ENCODE results near the gene CSNK1G2.
"Not testable (repeated sequence)": the region's sequence is repeated elsewhere in the genome, so short reads cannot be mapped to it uniquely, and the experiment has no call there.

The CSNK1G2 gene

GRCh38 chr19:1986357-1987162 is 45.6 kb downstream of the CSNK1G2 start:
- no peaks in the 10 kb centered on the region for H4K20me1 ChIP-seq (ENCODE audit: insufficient read depth, low read length)
- H3K36me3 ChIP-seq (replicated peaks; ENCODE audit: insufficient read depth, low read length) = peaks cover 5% of the 10 kb centered on the region
- no peak overlapping the region for H3K9ac ChIP-seq (ENCODE audit: low read length)
- H3K27me3 ChIP-seq (replicated peaks; ENCODE audit: insufficient read depth, low read length) = no peaks in the 10 kb centered on the region
- no peak overlapping the region for H3K27ac ChIP-seq (ENCODE audit: low read length)
- no peaks in the 10 kb centered on the region for H3K9me3 ChIP-seq (replicated peaks; ENCODE audit: insufficient read depth, low read length)
- no peaks in the 10 kb centered on the region for H3F3A ChIP-seq (ENCODE audit: insufficient read depth, low read length)
- TF ChIP-seq EZH2 (optimal IDR thresholded peaks at IDR 0.05; ENCODE audit: low read depth, low read length) (no peak), CTCF (IDR thresholded peaks at IDR 0.05; ENCODE audit: low read length) (no peak), EZH2phosphoT487 (IDR thresholded peaks at IDR 0.05; ENCODE audit: low read length) (no peak)
- no peak overlapping the region for H3K4me3 ChIP-seq (ENCODE audit: low read length)
- no peak overlapping the region for H3K4me2 ChIP-seq (ENCODE audit: low read depth, low read length)
- no peaks in the 10 kb centered on the region for H3K79me2 ChIP-seq (ENCODE audit: low read length)
- no peaks in the 10 kb centered on the region for H3K9me2 ChIP-seq (replicated peaks; ENCODE audit: insufficient read depth, low read length)
- no peak overlapping the region for H2AFZ ChIP-seq (ENCODE audit: low read length)
- H3K4me1 ChIP-seq (ENCODE audit: low read length) = no peaks in the 10 kb centered on the region
- DNase-seq = no peak

- H3K27me3 ChIP-seq (replicated peaks; ENCODE audit: insufficient read depth, low read length) = no peaks in the 10 kb centered on the region
- no peaks in the 10 kb centered on the region for H3F3A ChIP-seq (ENCODE audit: insufficient read depth, low read length)
- TF ChIP-seq EZH2 (optimal IDR thresholded peaks at IDR 0.05; ENCODE audit: low read depth, low read length) (no peak), EZH2phosphoT487 (IDR thresholded peaks at IDR 0.05; ENCODE audit: low read length) (no peak)
- no peaks in the 10 kb centered on the region for H3K9me3 ChIP-seq (replicated peaks; ENCODE audit: insufficient read depth, low read length)
- H2AFZ ChIP-seq (ENCODE audit: low read length) = no peak overlapping the region
- DNase-seq = no peak
- H3K4me2 ChIP-seq (ENCODE audit: low read depth, low read length) = no peak overlapping the region
- no peaks in the 10 kb centered on the region for H4K20me1 ChIP-seq (ENCODE audit: insufficient read depth, low read length)
- no peaks in the 10 kb centered on the region for H3K9me2 ChIP-seq (replicated peaks; ENCODE audit: insufficient read depth, low read length)
- H3K27ac ChIP-seq (ENCODE audit: low read length) = no peak overlapping the region
- H3K4me1 ChIP-seq (ENCODE audit: low read length) = no peaks in the 10 kb centered on the region
- H3K79me2 ChIP-seq (ENCODE audit: low read length) = no peaks in the 10 kb centered on the region
- H3K4me3 ChIP-seq (ENCODE audit: low read length) = no peak overlapping the region
- H3K36me3 ChIP-seq (replicated peaks; ENCODE audit: insufficient read depth, low read length) = peaks cover 5% of the 10 kb centered on the region
- no peak overlapping the region for H3K9ac ChIP-seq (ENCODE audit: low read length)
Measured at GRCh38 chr19:1987197-1988187, 46.5 kb downstream of the CSNK1G2 start.

- DNase-seq; H3K9ac ChIP-seq (ENCODE audit: low read length); H3K36me3 ChIP-seq (replicated peaks; ENCODE audit: insufficient read depth, low read length); H3F3A ChIP-seq (ENCODE audit: insufficient read depth, low read length); H2AFZ ChIP-seq (ENCODE audit: low read length); H3K27me3 ChIP-seq (replicated peaks; ENCODE audit: insufficient read depth, low read length); H3K4me1 ChIP-seq (ENCODE audit: low read length); H3K9me3 ChIP-seq (replicated peaks; ENCODE audit: insufficient read depth, low read length); H3K4me3 ChIP-seq (ENCODE audit: low read length); H3K79me2 ChIP-seq (ENCODE audit: low read length); H3K4me2 ChIP-seq (ENCODE audit: low read depth, low read length); H4K20me1 ChIP-seq (ENCODE audit: insufficient read depth, low read length); H3K27ac ChIP-seq (ENCODE audit: low read length); H3K9me2 ChIP-seq (replicated peaks; ENCODE audit: insufficient read depth, low read length): not testable (repeated sequence)
Measured at GRCh38 chr19:1988464-1988863, 47.5 kb downstream of the CSNK1G2 start.

- no peak for DNase-seq
- Histone ChIP-seq H3F3A (ENCODE audit: insufficient read depth, low read length) (no peaks in the 10 kb centered on the region), H3K9ac (ENCODE audit: low read length) (no peak overlapping the region), H3K4me1 (ENCODE audit: low read length) (no peaks in the 10 kb centered on the region), H3K4me2 (ENCODE audit: low read depth, low read length) (no peak overlapping the region), H2AFZ (ENCODE audit: low read length) (no peak overlapping the region), H3K79me2 (ENCODE audit: low read length) (no peaks in the 10 kb centered on the region), H3K9me3 (replicated peaks; ENCODE audit: insufficient read depth, low read length) (no peaks in the 10 kb centered on the region), H3K9me2 (replicated peaks; ENCODE audit: insufficient read depth, low read length) (no peaks in the 10 kb centered on the region), H3K27me3 (replicated peaks; ENCODE audit: insufficient read depth, low read length) (no peaks in the 10 kb centered on the region), H4K20me1 (ENCODE audit: insufficient read depth, low read length) (no peaks in the 10 kb centered on the region), H3K36me3 (replicated peaks; ENCODE audit: insufficient read depth, low read length) (peaks cover 5% of the 10 kb centered on the region), H3K27ac (ENCODE audit: low read length) (no peak overlapping the region), H3K4me3 (ENCODE audit: low read length) (no peak overlapping the region)
- no peak for TF ChIP-seq CTCF (IDR thresholded peaks at IDR 0.05; ENCODE audit: low read length)
- TF ChIP-seq EZH2 (optimal IDR thresholded peaks at IDR 0.05; ENCODE audit: low read depth, low read length) = no peak
- TF ChIP-seq EZH2phosphoT487 (IDR thresholded peaks at IDR 0.05; ENCODE audit: low read length) = no peak
Measured at GRCh38 chr19:1989513-1990229, 48.7 kb downstream of the CSNK1G2 start.

All from MM.1S (cell line).